H9 (cell line): ENCODE results near the gene TSNAX. TPM values are rescaled to one million over a fixed set of nuclear protein-coding genes. Genes with fewer than 3 reads are reported as not detected.

Experiments used
- DNase-seq: peaks from one replicate; pipeline ENCODE4 v3.0.0-alpha.2; 2017
- H2AFZ ChIP-seq: one replicate; pipeline ENCODE4 v1.6.1; 2013; ENCODE audit warnings: mild to moderate bottlenecking, low read length, control low read depth, moderate library complexity
- H2AK5ac ChIP-seq: 2 replicates; pipeline ENCODE4 v1.6.1; 2013; ENCODE audit warnings: low read length, control low read depth, mixed read lengths; ENCODE audit not compliant: insufficient read length
- H2BK120ac ChIP-seq: one replicate; pipeline ENCODE4 v1.6.1; 2013; ENCODE audit warnings: low read depth, mild to moderate bottlenecking, low read length, control low read depth, inconsistent platforms; ENCODE audit not compliant: poor library complexity, severe bottlenecking
- H2BK12ac ChIP-seq: 2 replicates; pipeline ENCODE4 v1.6.1; 2013; ENCODE audit warnings: low read length, control low read depth, mixed read lengths, low read depth; ENCODE audit not compliant: insufficient read length
- H2BK15ac ChIP-seq: 2 replicates; pipeline ENCODE4 v1.6.1; 2013; ENCODE audit warnings: low read depth, low read length, control low read depth
- H2BK20ac ChIP-seq: one replicate; pipeline ENCODE4 v1.6.1; 2013; ENCODE audit warnings: low read depth, mild to moderate bottlenecking, low read length, control low read depth, inconsistent platforms; ENCODE audit not compliant: poor library complexity, severe bottlenecking
- H2BK5ac ChIP-seq: 2 replicates; pipeline ENCODE4 v1.6.1; 2013; ENCODE audit warnings: low read length, control low read depth, mixed read lengths; ENCODE audit not compliant: insufficient read length
- H3K14ac ChIP-seq: 2 replicates; pipeline ENCODE4 v1.6.1; 2013; ENCODE audit warnings: low read length, control low read depth; ENCODE audit not compliant: insufficient read depth
- H3K18ac ChIP-seq: 2 replicates; pipeline ENCODE4 v1.6.1; 2013; ENCODE audit warnings: low read depth, mild to moderate bottlenecking, mixed read lengths, low read length, control low read depth; ENCODE audit not compliant: insufficient read length
- H3K23ac ChIP-seq: 2 replicates; pipeline ENCODE4 v1.6.1; 2013; ENCODE audit warnings: low read length, control low read depth, mixed read lengths, low read depth; ENCODE audit not compliant: insufficient read length
- H3K23me2 ChIP-seq: 2 replicates; pipeline ENCODE4 v1.6.1; 2013; ENCODE audit warnings: low read depth, mild to moderate bottlenecking, mixed read lengths, low read length, control low read depth; ENCODE audit not compliant: insufficient read length, poor library complexity, severe bottlenecking
- H3K27ac ChIP-seq: 2 replicates; pipeline ENCODE4 v1.5.1; 2013; ENCODE audit warnings: low read length, control low read depth, mixed read lengths, low read depth; ENCODE audit not compliant: insufficient read length
- H3K27me3 ChIP-seq: 2 replicates; pipeline ENCODE4 v1.6.1; 2013; ENCODE audit warnings: low read length, control low read depth, inconsistent platforms; ENCODE audit not compliant: insufficient read depth
- H3K4ac ChIP-seq: 2 replicates; pipeline ENCODE4 v1.6.1; 2013; ENCODE audit warnings: low read depth, mild to moderate bottlenecking, control low read depth, inconsistent platforms, low read length, moderate library complexity
- H3K4me1 ChIP-seq: 2 replicates; pipeline ENCODE4 v1.6.1; 2013; ENCODE audit warnings: low read length, control low read depth, inconsistent platforms; ENCODE audit not compliant: insufficient read depth
- H3K4me2 ChIP-seq: 2 replicates; pipeline ENCODE4 v1.6.1; 2013; ENCODE audit warnings: low read length, control low read depth, mixed read lengths; ENCODE audit not compliant: insufficient read length, insufficient read depth
- H3K56ac ChIP-seq: 2 replicates; pipeline ENCODE4 v1.6.1; 2013; ENCODE audit warnings: low read depth, mild to moderate bottlenecking, mixed read lengths, low read length, control low read depth; ENCODE audit not compliant: insufficient read length
- H3K79me1 ChIP-seq: 2 replicates; pipeline ENCODE4 v1.6.1; 2013; ENCODE audit warnings: low read depth, mild to moderate bottlenecking, moderate library complexity, low read length, control low read depth, inconsistent platforms; ENCODE audit not compliant: insufficient read depth, poor library complexity, severe bottlenecking
- H3K79me2 ChIP-seq: 2 replicates; pipeline ENCODE4 v1.6.1; 2013; ENCODE audit warnings: low read length, control low read depth, inconsistent platforms; ENCODE audit not compliant: insufficient read depth
- H3K9ac ChIP-seq: 2 replicates; pipeline ENCODE4 v1.6.1; 2013; ENCODE audit warnings: low read length, control low read depth, mixed read lengths; ENCODE audit not compliant: insufficient read length; ENCODE audit errors: extremely low read depth
- H3K9me3 ChIP-seq: one replicate; pipeline ENCODE4 v1.6.1; 2013; ENCODE audit warnings: low read depth, low read length, inconsistent platforms; ENCODE audit not compliant: control insufficient read depth
- H3T11ph ChIP-seq: one replicate; pipeline ENCODE4 v1.6.1; 2013; ENCODE audit warnings: mild to moderate bottlenecking, low read length, control low read depth, inconsistent platforms
- H4K20me1 ChIP-seq: one replicate; pipeline ENCODE4 v1.6.1; 2013; ENCODE audit not compliant: control insufficient read depth, insufficient read length, insufficient read depth
- H4K5ac ChIP-seq: 2 replicates; pipeline ENCODE4 v1.6.1; 2013; ENCODE audit warnings: low read depth, mild to moderate bottlenecking, mixed read lengths, low read length, control low read depth; ENCODE audit not compliant: insufficient read length
- H4K8ac ChIP-seq: replicated peaks from 2 replicates; pipeline ENCODE4 v1.6.1; 2013; ENCODE audit warnings: low read length, control low read depth, mixed read lengths, low read depth; ENCODE audit not compliant: insufficient read length
- H4K91ac ChIP-seq: 2 replicates; pipeline ENCODE4 v1.6.1; 2013; ENCODE audit warnings: low read depth, mild to moderate bottlenecking, moderate library complexity, mixed read lengths, low read length, control low read depth; ENCODE audit not compliant: insufficient read length
- H3K27ac Mint-ChIP-seq, 3 experiments: 2 replicates in 2 of 3; 3 replicates in 1 of 3; pipeline ENCODE4 v1.8.0; 2020 to 2021; ENCODE audit warnings: mixed read lengths in 3 of 3, mild to moderate bottlenecking in 1 of 3, moderate library complexity in 1 of 3
- H3K27me3 Mint-ChIP-seq: 2 replicates; pipeline ENCODE4 v1.8.0; 2021; ENCODE audit warnings: low read depth, mild to moderate bottlenecking, moderate library complexity, mixed read lengths
- H3K36me3 Mint-ChIP-seq, 3 experiments: 2 replicates in 2 of 3; 3 replicates in 1 of 3; pipeline ENCODE4 v1.8.0; 2020 to 2021; ENCODE audit warnings: low read depth in 3 of 3, mixed read lengths in 3 of 3; ENCODE audit not compliant: insufficient read depth in 1 of 3
- H3K4me1 Mint-ChIP-seq, 2 experiments: 2 replicates each; pipeline ENCODE4 v1.8.0; 2020; ENCODE audit warnings: mixed read lengths in 2 of 2
- H3K4me3 Mint-ChIP-seq, 2 experiments: 2 replicates in 1 of 2; 3 replicates in 1 of 2; pipeline ENCODE4 v1.8.0; 2020 to 2021; ENCODE audit warnings: mild to moderate bottlenecking in 2 of 2, mixed read lengths in 2 of 2, moderate library complexity in 1 of 2
- H3K9me3 Mint-ChIP-seq, 2 experiments: 2 replicates in 1 of 2; 3 replicates in 1 of 2; pipeline ENCODE4 v1.8.0; 2020; ENCODE audit warnings: mild to moderate bottlenecking in 2 of 2, mixed read lengths in 2 of 2, moderate library complexity in 1 of 2
- CTCF ChIP-seq: fragments of 200-600 bp; sonication (generic); conservative IDR thresholded peaks from 3 replicates; pipeline ENCODE4 v1.8.0; 2021; ENCODE audit warnings: antibody characterized with exemption, mild to moderate bottlenecking
- whole genome bisulfite sequencing: extraction: QIAGEN DNeasy Blood & Tissue Kit; methylation state at CpG from one replicate; pipeline ENCODE4 v1.1.7; 2013; ENCODE audit warnings: missing lambda C conversion rate, low lambda C conversion rate, mixed read lengths; ENCODE audit not compliant: insufficient read length; ENCODE audit errors: extremely low coverage; 5-methylcytosine and 5-hydroxymethylcytosine counted together
- total RNA-seq: library from RNA; stranded (reverse); gene quantifications from 2 replicates; pipeline ENCODE4 v1.2.1, GENCODE V29; 2021

The TSNAX gene
- total RNA-seq, 1 experiment from 2014 or later = 39.9 TPM

GRCh38 chr1:231487910-231488309, 40.6 kb upstream of the TSNAX start:
- no peak overlapping the region for H2BK20ac ChIP-seq
- no peak overlapping the region for H3K18ac ChIP-seq
- H2AFZ ChIP-seq = no peak overlapping the region
- H3K79me2 ChIP-seq = no peaks in the 10 kb centered on the region
- no peak overlapping the region for H2BK120ac ChIP-seq
- no peaks in the 10 kb centered on the region for H4K20me1 ChIP-seq
- no peak overlapping the region for H3K4ac ChIP-seq
- Mint-ChIP-seq H3K27me3 (no peaks in the 10 kb centered on the region), H3K27ac (no peak overlapping the region), H3K36me3 (no peaks in the 10 kb centered on the region), H3K4me3 (no peak overlapping the region), H3K9me3 (no peaks in the 10 kb centered on the region; a peak in 1 of 5 replicates), H3K4me1 (peaks cover 2 to 3% of the 10 kb centered on the region in 2 experiments; a peak in 2 of 4 replicates)
- H3K9ac ChIP-seq = no peak overlapping the region
- H4K91ac ChIP-seq = no peak overlapping the region
- no peak overlapping the region for H2BK15ac ChIP-seq
- H2AK5ac ChIP-seq = no peak overlapping the region
- no peak overlapping the region for H3K27ac ChIP-seq
- no CpG with 5 or more reads among the region's 3 CpGs for WGBS
- DNase-seq = no peak
- H3K56ac ChIP-seq = no peak overlapping the region
- no peaks in the 10 kb centered on the region for H3K4me1 ChIP-seq
- no peak for TF ChIP-seq CTCF
- H3K79me1 ChIP-seq = no peaks in the 10 kb centered on the region
- H3T11ph ChIP-seq = no peak overlapping the region
- H3K4me2 ChIP-seq = no peak overlapping the region
- no peaks in the 10 kb centered on the region for H3K27me3 ChIP-seq
- H4K5ac ChIP-seq = no peak overlapping the region
- no peak overlapping the region for H2BK12ac ChIP-seq
- no peak overlapping the region for H3K14ac ChIP-seq
- H3K23me2 ChIP-seq = no peaks in the 10 kb centered on the region
- H3K23ac ChIP-seq = no peak overlapping the region
- no peak overlapping the region for H2BK5ac ChIP-seq
- H3K9me3 ChIP-seq = no peaks in the 10 kb centered on the region
- H4K8ac ChIP-seq = no peak overlapping the region
